HEK293 (cell line): ENCODE measurements around the gene MAN1B1.
A peak's percentile ranks its signal among the peaks of the same experiment; 100 is the strongest.

Experiments
- CTCF ChIA-PET: fragments of 350-600 bp; formaldehyde crosslinking; extraction: SDS; loops from one replicate; lab custom pipeline; 2021; ENCODE audit warnings: antibody characterized with exemption; lab: Yijun Ruan, JAX
- POLR2A ChIA-PET: fragments of 300-600 bp; formaldehyde crosslinking; extraction: SDS; loops from one replicate; lab custom pipeline; 2020; ENCODE audit warnings: antibody characterized with exemption, inconsistent platforms; lab: Yijun Ruan, JAX
- H3K27ac ChIP-seq: fragments of 200-500 bp; sonication (Bioruptor generic); 2 replicates; pipeline ENCODE4 v1.5.1; 2014; ENCODE audit warnings: low read depth, low read length, control low read depth, inconsistent platforms; ENCODE audit errors: extremely low read depth
- H3K36me3 ChIP-seq, 2 experiments: fragments of 200-500 bp in 1 of 2; sonication (Bioruptor generic) in 1 of 2; 1 replicate in 1 of 2; 2 replicates in 1 of 2; pipeline ENCODE4 v1.5.1; 2014 to 2017; ENCODE audit warnings: inconsistent platforms in 2 of 2, low read length in 2 of 2; ENCODE audit not compliant: control insufficient read depth in 2 of 2, insufficient read depth in 1 of 2
- H3K4me1 ChIP-seq: fragments of 200-500 bp; sonication (Bioruptor generic); 2 replicates; pipeline ENCODE4 v1.5.1; 2014; ENCODE audit warnings: mild to moderate bottlenecking, low read length, inconsistent platforms; ENCODE audit not compliant: control insufficient read depth, insufficient read depth
- H3K4me3 ChIP-seq: 2 replicates; pipeline ENCODE4 v1.5.1; 2011; ENCODE audit warnings: low read depth, mild to moderate bottlenecking, control low read depth, low read length, moderate library complexity
- H3K9me3 ChIP-seq: fragments of 200-500 bp; sonication (Bioruptor generic); 2 replicates; pipeline ENCODE4 v1.5.1; 2014; ENCODE audit warnings: low read depth, low read length, inconsistent platforms; ENCODE audit not compliant: control insufficient read depth, insufficient read depth
- EGR2 ChIP-seq: fragments of 450-650 bp; formaldehyde crosslinking; IDR thresholded peaks from 2 replicates; pipeline ENCODE4 v1.5.1; 2016; ENCODE audit warnings: low read depth, missing biosample characterization, missing genetic modification characterization
- GLIS2 ChIP-seq: fragments of 450-650 bp; formaldehyde crosslinking; IDR thresholded peaks from 2 replicates; pipeline ENCODE4 v1.5.1; 2016; ENCODE audit warnings: missing biosample characterization, missing genetic modification characterization
- HOXA7 ChIP-seq: sonication (generic); formaldehyde crosslinking; IDR thresholded peaks from 2 replicates; pipeline ENCODE4 v1.8.1; 2022; ENCODE audit warnings: missing genetic modification reagents, borderline replicate concordance
- KLF9 ChIP-seq: fragments of 450-650 bp; formaldehyde crosslinking; IDR thresholded peaks from 2 replicates; pipeline ENCODE4 v1.5.1; 2016; ENCODE audit warnings: missing biosample characterization, missing genetic modification characterization, low read depth
- SP3 ChIP-seq: fragments of 450-650 bp; formaldehyde crosslinking; IDR thresholded peaks from 2 replicates; pipeline ENCODE4 v1.5.1; 2016; ENCODE audit warnings: missing biosample characterization, missing genetic modification characterization
- ZBTB20 ChIP-seq: fragments of 450-650 bp; formaldehyde crosslinking; IDR thresholded peaks from 2 replicates; pipeline ENCODE4 v1.5.1; 2016; ENCODE audit warnings: missing biosample characterization, missing genetic modification characterization
- ZBTB21 ChIP-seq: fragments of 450-650 bp; formaldehyde crosslinking; IDR thresholded peaks from 2 replicates; pipeline ENCODE4 v1.5.1; 2017; ENCODE audit warnings: missing biosample characterization, missing genetic modification characterization
- ZNF138 ChIP-seq: fragments of 450-650 bp; formaldehyde crosslinking; IDR thresholded peaks from 2 replicates; pipeline ENCODE4 v1.5.1; 2016; ENCODE audit warnings: missing biosample characterization, missing genetic modification characterization, borderline replicate concordance
- ZNF140 ChIP-seq: fragments of 450-650 bp; formaldehyde crosslinking; IDR thresholded peaks from 2 replicates; pipeline ENCODE4 v1.5.1; 2016; ENCODE audit warnings: missing biosample characterization, missing genetic modification characterization
- ZNF621 ChIP-seq: fragments of 450-650 bp; formaldehyde crosslinking; IDR thresholded peaks from 2 replicates; pipeline ENCODE4 v1.5.1; 2017; ENCODE audit warnings: missing biosample characterization, missing genetic modification characterization
- ZNF830 ChIP-seq: fragments of 450-650 bp; IDR thresholded peaks from 2 replicates; pipeline ENCODE4 v1.5.0; 2018; ENCODE audit warnings: missing biosample characterization, missing genetic modification characterization, low read depth, mild to moderate bottlenecking, moderate library complexity
- TF ChIP-seq, protein P1 (sequence below): fragments of 450-650 bp; formaldehyde crosslinking; IDR thresholded peaks from 2 replicates; pipeline ENCODE4 v1.5.1; 2016; ENCODE audit warnings: missing biosample characterization, missing genetic modification characterization, borderline replicate concordance
- TF ChIP-seq, protein P2 (sequence below): fragments of 450-650 bp; formaldehyde crosslinking; IDR thresholded peaks from 2 replicates; pipeline ENCODE4 v1.5.1; 2016; ENCODE audit warnings: missing biosample characterization, missing genetic modification characterization

MAN1B1 gene

DNA sequence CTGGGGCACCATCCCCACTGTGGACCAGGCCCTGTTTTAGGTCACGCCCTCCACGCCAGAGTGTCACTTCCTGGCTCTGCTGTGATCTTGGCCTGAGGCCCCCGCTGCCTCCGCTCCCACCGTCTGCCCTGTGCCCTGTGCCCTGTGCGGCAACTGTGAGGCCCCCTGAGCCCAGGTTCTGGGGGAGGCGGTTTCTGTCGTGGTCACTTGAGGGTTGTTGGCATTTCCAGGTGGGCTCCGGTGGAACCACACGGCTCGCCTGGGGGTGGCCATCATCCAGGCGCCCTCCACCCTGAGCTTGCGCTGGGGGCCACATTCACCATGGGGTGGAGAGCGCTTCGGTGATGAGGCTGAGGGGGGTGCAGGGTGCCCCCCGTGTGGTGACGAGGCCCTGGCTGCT, 21.2 kb downstream of the MAN1B1 start:
- POLR2A ChIA-PET = interaction anchor here (1.2 to 1.6 kb wide), 2 partner anchors 21 to 133 kb away, joined by 3 to 4 read pairs; partner anchors contain the start of genes MAN1B1 and TUBB4B
- Histone ChIP-seq H3K9me3 (no peaks in the 10 kb centered on the region), H3K4me1 (no peaks in the 10 kb centered on the region), H3K27ac (no peak overlapping the region), H3K4me3 (no peak overlapping the region), H3K36me3 (peaks cover 0 to 67% of the 10 kb centered on the region in 2 experiments; a peak in 1 of 3 replicates)
- TF ChIP-seq ZNF830 (no peak), ZBTB21 (tag by site-specific recombination) (no peak), EGR2 (no peak), GLIS2 (tag by site-specific recombination) (0 out of 2 replicates have a peak, but pooled peaks have one; percentile 31), HOXA7 (CRISPR knock-in tag) (no peak)
- TF ChIP-seq, protein P1, sequence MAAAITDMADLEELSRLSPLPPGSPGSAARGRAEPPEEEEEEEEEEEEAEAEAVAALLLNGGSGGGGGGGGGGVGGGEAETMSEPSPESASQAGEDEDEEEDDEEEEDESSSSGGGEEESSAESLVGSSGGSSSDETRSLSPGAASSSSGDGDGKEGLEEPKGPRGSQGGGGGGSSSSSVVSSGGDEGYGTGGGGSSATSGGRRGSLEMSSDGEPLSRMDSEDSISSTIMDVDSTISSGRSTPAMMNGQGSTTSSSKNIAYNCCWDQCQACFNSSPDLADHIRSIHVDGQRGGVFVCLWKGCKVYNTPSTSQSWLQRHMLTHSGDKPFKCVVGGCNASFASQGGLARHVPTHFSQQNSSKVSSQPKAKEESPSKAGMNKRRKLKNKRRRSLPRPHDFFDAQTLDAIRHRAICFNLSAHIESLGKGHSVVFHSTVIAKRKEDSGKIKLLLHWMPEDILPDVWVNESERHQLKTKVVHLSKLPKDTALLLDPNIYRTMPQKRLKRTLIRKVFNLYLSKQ (tag by site-specific recombination) = no peak
- TF ChIP-seq, protein P2, sequence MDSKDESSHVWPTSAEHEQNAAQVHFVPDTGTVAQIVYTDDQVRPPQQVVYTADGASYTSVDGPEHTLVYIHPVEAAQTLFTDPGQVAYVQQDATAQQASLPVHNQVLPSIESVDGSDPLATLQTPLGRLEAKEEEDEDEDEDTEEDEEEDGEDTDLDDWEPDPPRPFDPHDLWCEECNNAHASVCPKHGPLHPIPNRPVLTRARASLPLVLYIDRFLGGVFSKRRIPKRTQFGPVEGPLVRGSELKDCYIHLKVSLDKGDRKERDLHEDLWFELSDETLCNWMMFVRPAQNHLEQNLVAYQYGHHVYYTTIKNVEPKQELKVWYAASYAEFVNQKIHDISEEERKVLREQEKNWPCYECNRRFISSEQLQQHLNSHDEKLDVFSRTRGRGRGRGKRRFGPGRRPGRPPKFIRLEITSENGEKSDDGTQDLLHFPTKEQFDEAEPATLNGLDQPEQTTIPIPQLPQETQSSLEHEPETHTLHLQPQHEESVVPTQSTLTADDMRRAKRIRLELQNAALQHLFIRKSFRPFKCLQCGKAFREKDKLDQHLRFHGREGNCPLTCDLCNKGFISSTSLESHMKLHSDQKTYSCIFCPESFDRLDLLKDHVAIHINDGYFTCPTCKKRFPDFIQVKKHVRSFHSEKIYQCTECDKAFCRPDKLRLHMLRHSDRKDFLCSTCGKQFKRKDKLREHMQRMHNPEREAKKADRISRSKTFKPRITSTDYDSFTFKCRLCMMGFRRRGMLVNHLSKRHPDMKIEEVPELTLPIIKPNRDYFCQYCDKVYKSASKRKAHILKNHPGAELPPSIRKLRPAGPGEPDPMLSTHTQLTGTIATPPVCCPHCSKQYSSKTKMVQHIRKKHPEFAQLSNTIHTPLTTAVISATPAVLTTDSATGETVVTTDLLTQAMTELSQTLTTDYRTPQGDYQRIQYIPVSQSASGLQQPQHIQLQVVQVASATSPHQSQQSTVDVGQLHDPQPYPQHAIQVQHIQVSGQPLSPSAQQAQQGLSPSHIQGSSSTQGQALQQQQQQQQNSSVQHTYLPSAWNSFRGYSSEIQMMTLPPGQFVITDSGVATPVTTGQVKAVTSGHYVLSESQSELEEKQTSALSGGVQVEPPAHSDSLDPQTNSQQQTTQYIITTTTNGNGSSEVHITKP (tag by site-specific recombination) = no peak
- CTCF ChIA-PET = interaction anchor here (0.6 to 1.5 kb wide), 2 partner anchors 20 to 129 kb away, joined by 4 to 5 read pairs; no protein-coding TSS in a partner anchor

DNA sequence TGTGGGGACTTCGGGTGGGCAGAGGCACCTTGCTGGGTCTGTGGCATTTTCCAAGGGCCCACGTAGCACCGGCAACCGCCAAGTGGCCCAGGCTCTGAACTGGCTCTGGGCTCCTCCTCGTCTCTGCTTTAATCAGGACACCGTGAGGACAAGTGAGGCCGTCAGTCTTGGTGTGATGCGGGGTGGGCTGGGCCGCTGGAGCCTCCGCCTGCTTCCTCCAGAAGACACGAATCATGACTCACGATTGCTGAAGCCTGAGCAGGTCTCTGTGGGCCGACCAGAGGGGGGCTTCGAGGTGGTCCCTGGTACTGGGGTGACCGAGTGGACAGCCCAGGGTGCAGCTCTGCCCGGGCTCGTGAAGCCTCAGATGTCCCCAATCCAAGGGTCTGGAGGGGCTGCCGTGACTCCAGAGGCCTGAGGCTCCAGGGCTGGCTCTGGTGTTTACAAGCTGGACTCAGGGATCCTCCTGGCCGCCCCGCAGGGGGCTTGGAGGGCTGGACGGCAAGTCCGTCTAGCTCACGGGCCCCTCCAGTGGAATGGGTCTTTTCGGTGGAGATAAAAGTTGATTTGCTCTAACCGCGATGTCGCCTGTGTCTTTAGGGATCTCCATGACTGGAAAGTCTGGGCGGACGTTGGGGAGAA, 21.9 kb downstream of the MAN1B1 start:
- Histone ChIP-seq H3K9me3 (no peaks in the 10 kb centered on the region), H3K4me1 (no peaks in the 10 kb centered on the region), H3K27ac (no peak overlapping the region)
- POLR2A ChIA-PET = interaction anchor here (1.0 to 1.6 kb wide), 2 partner anchors 22 to 115 kb away, joined by 3 to 4 read pairs; partner anchors contain the start of gene MAN1B1
- TF ChIP-seq SP3 (tag by site-specific recombination) (no peak), ZNF140 (no peak), ZNF138 (no peak), ZBTB20 (no peak)
- TF ChIP-seq, all 188 proteins: peak for 0
- CTCF ChIA-PET = interaction anchor here (0.6 to 1.2 kb wide), 5 partner anchors 8 to 133 kb away, joined by 3 to 5 read pairs (median 3); partner anchors contain the start of gene NPDC1
- Histone ChIP-seq H3K4me3 (no peak overlapping the region), H3K36me3 (peaks cover 0 to 59% of the 10 kb centered on the region in 2 experiments; a peak in 1 of 3 replicates)

DNA sequence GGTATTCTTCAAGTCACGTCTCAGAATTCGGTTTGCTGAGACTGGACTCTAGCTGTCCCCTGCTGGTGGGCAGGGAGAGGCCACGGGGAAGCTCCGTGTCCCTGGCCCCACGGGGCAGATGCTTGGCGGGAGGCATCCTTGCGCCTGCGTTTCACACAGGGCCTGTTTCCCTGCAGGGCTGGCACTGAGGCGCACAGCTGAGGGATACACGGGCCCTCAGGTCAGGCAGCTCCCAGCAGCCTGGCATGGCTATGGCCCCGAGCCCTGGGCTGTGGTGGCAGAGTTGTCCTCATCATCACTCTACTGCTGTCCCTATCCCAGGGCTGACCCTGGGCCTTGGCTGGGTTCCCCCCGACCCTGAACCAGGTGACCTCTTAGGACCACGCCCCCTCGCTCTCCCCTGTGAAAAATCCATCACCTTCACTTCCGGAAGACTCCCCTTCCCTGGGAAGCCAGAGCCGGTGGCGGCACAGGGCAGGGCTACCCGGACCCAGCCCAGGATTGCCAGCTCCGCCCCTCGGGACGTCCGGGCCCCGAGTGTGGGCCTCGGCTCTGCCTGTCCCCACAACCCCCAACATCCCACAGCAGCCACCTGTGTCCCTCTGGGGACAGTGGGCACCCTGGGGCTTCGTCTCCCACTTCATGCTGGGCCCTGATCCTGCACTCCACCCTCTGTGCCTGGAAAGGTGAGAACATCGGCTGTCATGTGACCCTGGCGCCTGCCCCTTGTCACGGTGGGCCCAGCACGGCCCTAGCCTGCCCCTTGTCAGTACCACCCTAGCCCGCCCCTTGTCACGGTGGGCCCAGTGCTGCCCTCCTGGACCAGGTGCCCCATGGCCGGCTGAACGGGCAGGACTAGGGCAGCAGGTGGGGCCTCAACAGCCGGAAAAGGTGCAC, 22.7 kb downstream of the MAN1B1 start:
- Histone ChIP-seq H3K36me3 (peaks cover 0 to 52% of the 10 kb centered on the region in 2 experiments; a peak in 1 of 3 replicates), H3K9me3 (no peaks in the 10 kb centered on the region), H3K27ac (no peak overlapping the region)
- ChIA-PET CTCF (interaction anchor here (0.9 to 1.2 kb wide), 4 partner anchors 7 to 81 kb away, joined by 3 to 5 read pairs (median 3); partner anchors contain the start of gene NPDC1), POLR2A (interaction anchor here (1.0 kb wide), 1 partner anchor 114 kb away, joined by 3 read pairs; no protein-coding TSS in a partner anchor)
- TF ChIP-seq ZNF621 (tag by site-specific recombination) = no peak
- TF ChIP-seq KLF9 (tag by site-specific recombination) = 0 out of 2 replicates have a peak, but pooled peaks have one; percentile 43
- TF ChIP-seq, all 188 proteins: peak for 1
- Histone ChIP-seq H3K4me3 (no peak overlapping the region), H3K4me1 (no peaks in the 10 kb centered on the region)
